ENCODE data around the gene CRYGB. TPM values are rescaled to one million over a fixed set of nuclear protein-coding genes. Genes with fewer than 3 reads are reported as not detected.
A peak's percentile ranks its signal among the peaks of the same experiment; 100 is the strongest.
"Not testable (repeated sequence)": the region's sequence is repeated elsewhere in the genome, so short reads cannot be mapped to it uniquely, and the experiment has no call there.

The CRYGB gene
- total RNA-seq, 1 donor from 2014 or later, result not detected

GRCh38 chr2:208142240-208142924 lies 3.6 kb downstream of the CRYGB start:
- no peak overlapping the region for H3K4me3 Mint-ChIP-seq (ENCODE audit: unreplicated experiment)
- H3K4me1 Mint-ChIP-seq (ENCODE audit: unreplicated experiment), result no peaks in the 10 kb centered on the region
- H3K27me3 Mint-ChIP-seq (ENCODE audit: unreplicated experiment), result no peaks in the 10 kb centered on the region
- DNase-seq (ENCODE audit: extremely low spot score, unreplicated experiment), result peak; percentile 60
- H3K36me3 Mint-ChIP-seq (ENCODE audit: unreplicated experiment), result no peaks in the 10 kb centered on the region
- peaks cover 6% of the 10 kb centered on the region for H3K9me3 Mint-ChIP-seq (ENCODE audit: unreplicated experiment)
- H3K27ac Mint-ChIP-seq (ENCODE audit: unreplicated experiment), result no peak overlapping the region
- TF ChIP-seq CTCF (IDR thresholded peaks at IDR 0.05), result no peak

- H3K4me1 Mint-ChIP-seq (ENCODE audit: unreplicated experiment), result no peaks in the 10 kb centered on the region
- H3K9me3 Mint-ChIP-seq (ENCODE audit: unreplicated experiment), result peaks cover 6% of the 10 kb centered on the region
- DNase-seq (ENCODE audit: extremely low spot score, unreplicated experiment), result peak; percentile 57
- H3K4me3 Mint-ChIP-seq (ENCODE audit: unreplicated experiment), result no peak overlapping the region
- no peaks in the 10 kb centered on the region for H3K36me3 Mint-ChIP-seq (ENCODE audit: unreplicated experiment)
- no peaks in the 10 kb centered on the region for H3K27me3 Mint-ChIP-seq (ENCODE audit: unreplicated experiment)
- no peak overlapping the region for H3K27ac Mint-ChIP-seq (ENCODE audit: unreplicated experiment)
- TF ChIP-seq CTCF (IDR thresholded peaks at IDR 0.05), result no peak
Observed at GRCh38 chr2:208139447-208139846, 6.5 kb downstream of the CRYGB start.

GRCh38 chr2:208138334-208138733 lies 7.6 kb downstream of the CRYGB start:
- not testable (repeated sequence) for H3K36me3 Mint-ChIP-seq (ENCODE audit: unreplicated experiment); H3K27me3 Mint-ChIP-seq (ENCODE audit: unreplicated experiment); H3K27ac Mint-ChIP-seq (ENCODE audit: unreplicated experiment); H3K4me3 Mint-ChIP-seq (ENCODE audit: unreplicated experiment); H3K4me1 Mint-ChIP-seq (ENCODE audit: unreplicated experiment); H3K9me3 Mint-ChIP-seq (ENCODE audit: unreplicated experiment)
- DNase-seq (ENCODE audit: extremely low spot score, unreplicated experiment), result peak; percentile 40

- H3K4me1 Mint-ChIP-seq (ENCODE audit: unreplicated experiment), result no peaks in the 10 kb centered on the region
- no peaks in the 10 kb centered on the region for H3K36me3 Mint-ChIP-seq (ENCODE audit: unreplicated experiment)
- no peak overlapping the region for H3K4me3 Mint-ChIP-seq (ENCODE audit: unreplicated experiment)
- no peak overlapping the region for H3K27ac Mint-ChIP-seq (ENCODE audit: unreplicated experiment)
- H3K27me3 Mint-ChIP-seq (ENCODE audit: unreplicated experiment), result no peaks in the 10 kb centered on the region
- DNase-seq (ENCODE audit: extremely low spot score, unreplicated experiment), result no peak
- peaks cover 6% of the 10 kb centered on the region for H3K9me3 Mint-ChIP-seq (ENCODE audit: unreplicated experiment)
- no peak for TF ChIP-seq CTCF (IDR thresholded peaks at IDR 0.05)
Observed at GRCh38 chr2:208136716-208137094, 9.3 kb downstream of the CRYGB start.

GRCh38 chr2:208135794-208136715 lies 9.9 kb downstream of the CRYGB start:
- DNase-seq (ENCODE audit: extremely low spot score, unreplicated experiment), result no peak
- H3K9me3 Mint-ChIP-seq (ENCODE audit: unreplicated experiment), result peaks cover 6% of the 10 kb centered on the region
- H3K27ac Mint-ChIP-seq (ENCODE audit: unreplicated experiment), result no peak overlapping the region

More at GRCh38 chr2:208135794-208136715, 9.9 kb downstream of the CRYGB start:
- TF ChIP-seq CTCF (IDR thresholded peaks at IDR 0.05), result no peak
- Mint-ChIP-seq H3K36me3 (ENCODE audit: unreplicated experiment) (no peaks in the 10 kb centered on the region), H3K27me3 (ENCODE audit: unreplicated experiment) (no peaks in the 10 kb centered on the region), H3K4me3 (ENCODE audit: unreplicated experiment) (no peak overlapping the region), H3K4me1 (ENCODE audit: unreplicated experiment) (no peaks in the 10 kb centered on the region)
